Ovary (tissue), 9 donors: ENCODE measurements around the gene GABPB2. TPM values are rescaled to one million over a fixed set of nuclear protein-coding genes. Genes with fewer than 3 reads are reported as not detected.
A peak's percentile ranks its signal among the peaks of the same experiment; 100 is the strongest.

ENCODE experiments used
- DNase-seq, 5 donors: peaks; one replicate each; pipeline ENCODE4 v3.0.0-alpha.2; 2019 to 2020
- H3K27ac ChIP-seq, 2 donors: fragments of 200-600 bp; one replicate each; pipeline versions ENCODE4 v1.5.1 to v1.8.0; 2019 to 2022
- H3K27me3 ChIP-seq: fragments of 200-600 bp; one replicate; pipeline ENCODE4 v1.8.0; 2022
- H3K36me3 ChIP-seq: fragments of 200-600 bp; sonication (generic); one replicate; pipeline ENCODE4 v1.5.1; 2019
- H3K4me1 ChIP-seq: one replicate; pipeline ENCODE4 v1.8.1; 2013; ENCODE audit warnings: mild to moderate bottlenecking, moderate library complexity; ENCODE audit not compliant: insufficient read depth
- H3K4me3 ChIP-seq: fragments of 200-600 bp; sonication (generic); one replicate; pipeline ENCODE4 v1.5.1; 2017
- H3K9me3 ChIP-seq, 2 donors: fragments of 200-600 bp in 1 of 2; sonication (generic) in 1 of 2; one replicate each; pipeline versions ENCODE4 v1.5.1 to v1.8.1; 2013 to 2019; ENCODE audit warnings: mild to moderate bottlenecking in 1 of 2, moderate library complexity in 1 of 2
- CTCF ChIP-seq, 3 donors: fragments of 450-650 bp in 2 of 3; fragments of 200-600 bp in 1 of 3; IDR thresholded peaks; one replicate each; pipeline versions ENCODE4 v1.5.1 to v1.8.0; 2016 to 2022; ENCODE audit warnings: antibody characterized with exemption in 3 of 3, mild to moderate bottlenecking in 1 of 3
- EP300 ChIP-seq: sonication (generic); formaldehyde crosslinking; IDR thresholded peaks from one replicate; pipeline ENCODE4 v1.6.1; 2017; ENCODE audit warnings: antibody characterized with exemption
- POLR2A ChIP-seq: fragments of 450-650 bp; IDR thresholded peaks from one replicate; pipeline ENCODE4 v1.6.1; 2017; ENCODE audit warnings: antibody characterized with exemption, mild to moderate bottlenecking, moderate library complexity
- WGBS, 3 donors: extraction: QIAGEN DNeasy Blood & Tissue Kit in 1 of 3; methylation state at CpG; one replicate each; pipeline versions ENCODE4 v1.1.5 to v1.1.7; 2013 to 2017; 5-methylcytosine and 5-hydroxymethylcytosine counted together
- intact Hi-C, 4 donors: fragments of 100-400 bp; cut with DNase I; formaldehyde crosslinking; loops; one replicate each; pipeline versions ENCODE4 v1.11.0 to v1.15.1; 2022 to 2023
- polyA plus RNA-seq, 2 donors: library from polyadenylated mRNA; stranded (reverse); fragments of 200-250 nt in 1 of 2; fragments of 350-450 nt in 1 of 2; fragmentation: Illumina TruSeq in 1 of 2; extraction: RNeasy Lipid Tissue Mini Kit (QIAGEN cat#74804) in 1 of 2; gene quantifications; one replicate each; pipeline ENCODE4 v1.2.3, GENCODE V29; 2013 to 2014
- total RNA-seq, 7 donors: library from RNA; depleted of rRNA in 2 of 7; stranded (reverse); fragments of >200 nt in 2 of 7; fragmentation: NEBNext Ultra II Directional in 3 of 7; extraction: Animal tissue kit (Norgen Biotek cat#: 25700) in 3 of 7; gene quantifications; one replicate each; pipeline versions ENCODE4 v1.1.0 to v1.2.4, GENCODE V29; 2016 to 2023
- donor health status: DM: no; HTN: no; CAD: no; lungs with moderate emphysema.
- donor health status: DM: no; HTN: no; CAD: no.
- donor health status: Bipolar disorder and iron deficiency.
- donor health status: DM: yes; HTN: yes; CAD: no.
- donor health status: DM: no; HTN: no; CAD: no.
- donor health status: DM: yes; HTN: yes; CAD: no.

GABPB2 gene
- total and polyA plus RNA-seq, 9 donors: 11.4 to 28.1 (median 20.6) TPM

GRCh38 chr1:151143057-151143435 lies 72.5 kb downstream of the GABPB2 start:
- Histone ChIP-seq H3K9me3 (no peaks in the 10 kb centered on the region), H3K4me1 (peaks cover 8% of the 10 kb centered on the region), H3K27me3 (no peaks in the 10 kb centered on the region), H3K36me3 (no peaks in the 10 kb centered on the region), H3K4me3 (no peak overlapping the region), H3K27ac (no peak overlapping the region)
- TF ChIP-seq CTCF (IDR thresholded peaks at IDR 0.05): no peak
- intact Hi-C loops: loop anchor here in 1 of 4 donors (10.0 kb wide), 1 partner anchor 68 kb away; the partner anchor contains the start of gene GABPB2
- peak in 1 of 5 donors; percentile 33 for DNase-seq
- 54 to 66% (median 59%) methylated on average over 7 of the region's 7 CpGs for WGBS, 3 donors

- DNase-seq: peak in 2 of 5 donors; percentile 20 to 34
- intact Hi-C loops: loop anchor here in 1 of 4 donors (10.0 kb wide), 1 partner anchor 69 kb away; the partner anchor contains the start of gene GABPB2
- WGBS, 3 donors: 49 to 69% (median 64%) methylated on average over 5 of the region's 5 CpGs
- no peak overlapping the region for H3K27ac ChIP-seq
- H3K4me1 ChIP-seq: peaks cover 8% of the 10 kb centered on the region
- H3K9me3 ChIP-seq: no peaks in the 10 kb centered on the region
- no peaks in the 10 kb centered on the region for H3K27me3 ChIP-seq
- TF ChIP-seq EP300 (no peak), CTCF (IDR thresholded peaks at IDR 0.05) (no peak), POLR2A (no peak)
- H3K36me3 ChIP-seq: no peaks in the 10 kb centered on the region
- no peak overlapping the region for H3K4me3 ChIP-seq
Observed at GRCh38 chr1:151143986-151144385, 73.4 kb downstream of the GABPB2 start.

- WGBS, 3 donors: 42 to 50% (median 48%) methylated on average over 7 of the region's 7 CpGs
- no peaks in the 10 kb centered on the region for H3K9me3 ChIP-seq
- intact Hi-C loops: loop anchor here in 2 of 4 donors (5.0 to 10.0 kb wide), 2 partner anchors 70 to 72 kb away; partner anchors contain the start of gene GABPB2 (in 2 of the 2)
- no peaks in the 10 kb centered on the region for H3K27me3 ChIP-seq
- DNase-seq: peak in 2 of 5 donors; percentile 21 to 45
- H3K27ac ChIP-seq: no peak overlapping the region
- peaks cover 8% of the 10 kb centered on the region for H3K4me1 ChIP-seq
- H3K36me3 ChIP-seq: no peaks in the 10 kb centered on the region
- peak overlapping the region; percentile 45 for H3K4me3 ChIP-seq
- TF ChIP-seq CTCF (IDR thresholded peaks at IDR 0.05) (no peak), EP300 (no peak), POLR2A (no peak)
Observed at GRCh38 chr1:151144474-151145303, 74.1 kb downstream of the GABPB2 start.

- Histone ChIP-seq H3K4me1 (peaks cover 8% of the 10 kb centered on the region), H3K27me3 (no peaks in the 10 kb centered on the region), H3K4me3 (peak overlapping the region; percentile 45), H3K36me3 (no peaks in the 10 kb centered on the region), H3K27ac (peak overlapping the region; percentile 41 to 77), H3K9me3 (no peaks in the 10 kb centered on the region)
- WGBS, 3 donors: 7 to 9% (median 9%) methylated on average over 35 to 43 of the region's 43 CpGs
- peak in 3 of 5 donors; percentile 55 to 61 (median 59) for DNase-seq
- no peak for TF ChIP-seq EP300
- TF ChIP-seq CTCF (IDR thresholded peaks at IDR 0.05): no peak
- TF ChIP-seq POLR2A: no peak
- intact Hi-C loops: loop anchor here in 2 of 4 donors (5.0 to 10.0 kb wide), 2 partner anchors 71 to 73 kb away; partner anchors contain the start of gene GABPB2 (in 2 of the 2)
Observed at GRCh38 chr1:151145304-151146071, 74.9 kb downstream of the GABPB2 start.
